Amygdala (tissue), 56 donors: ENCODE data around the gene GPX3.
A peak's percentile ranks its signal among the peaks of the same experiment; 100 is the strongest.

Experiments used
- DNase-seq, 56 donors: peaks; one replicate each; lab custom pipeline; 2025; lab: John Stamatoyannopoulos, UW

Gene GPX3

GRCh38 chr5:151020304-151021110 lies at the start of gene GPX3:
Gene GPX3 (plus strand): TSS chr5:151020591. CDS start chr5:151020655, 64 bp downstream.
- DNase-seq, result peak in 41 of 56 donors; percentile 4 to 79 (median 36)

GRCh38 chr5:150978590-150978989 lies 41.8 kb upstream of the GPX3 start:
- DNase-seq, result no peak

- no peak for DNase-seq
Observed at GRCh38 chr5:150987746-150988145, 32.6 kb upstream of the GPX3 start.

GRCh38 chr5:150989695-150990094 lies 30.7 kb upstream of the GPX3 start:
- DNase-seq, result no peak

- DNase-seq, result no peak
Observed at GRCh38 chr5:150992705-150993104, 27.7 kb upstream of the GPX3 start.

- DNase-seq, result no peak
Observed at GRCh38 chr5:150993422-150993821, 27.0 kb upstream of the GPX3 start.

GRCh38 chr5:150993826-150994412 lies 26.5 kb upstream of the GPX3 start:
- DNase-seq, result no peak

GRCh38 chr5:150999704-151000442 lies 20.5 kb upstream of the GPX3 start:
- DNase-seq, result peak in 3 of 56 donors; percentile 11 to 26 (median 14)

GRCh38 chr5:151001436-151001835 lies 19.0 kb upstream of the GPX3 start:
- no peak for DNase-seq

GRCh38 chr5:151002250-151002649 lies 18.1 kb upstream of the GPX3 start:
- no peak for DNase-seq

- DNase-seq, result no peak
Observed at GRCh38 chr5:151002681-151003502, 17.5 kb upstream of the GPX3 start.

- DNase-seq, result no peak
Observed at GRCh38 chr5:151003503-151003860, 16.9 kb upstream of the GPX3 start.

- no peak for DNase-seq
Observed at GRCh38 chr5:151004499-151004898, 15.9 kb upstream of the GPX3 start.

GRCh38 chr5:151005187-151005949 lies 15.0 kb upstream of the GPX3 start:
- no peak for DNase-seq

- DNase-seq, result peak in 4 of 56 donors; percentile 9 to 18 (median 12)
Observed at GRCh38 chr5:151005950-151006576, 14.3 kb upstream of the GPX3 start.

GRCh38 chr5:151006704-151007334 lies 13.6 kb upstream of the GPX3 start:
- DNase-seq, result no peak

- DNase-seq, result no peak
Observed at GRCh38 chr5:151007430-151008209, 12.8 kb upstream of the GPX3 start.

GRCh38 chr5:151008210-151008491 lies 12.2 kb upstream of the GPX3 start:
- DNase-seq, result no peak
